ENCODE measurements around the gene STIM1. TPM values are rescaled to one million over a fixed set of nuclear protein-coding genes. Genes with fewer than 3 reads are reported as not detected.

STIM1 gene
- total and polyA plus RNA-seq, 7 donors = 5.3 to 44.8 (median 29.3) TPM

DNA sequence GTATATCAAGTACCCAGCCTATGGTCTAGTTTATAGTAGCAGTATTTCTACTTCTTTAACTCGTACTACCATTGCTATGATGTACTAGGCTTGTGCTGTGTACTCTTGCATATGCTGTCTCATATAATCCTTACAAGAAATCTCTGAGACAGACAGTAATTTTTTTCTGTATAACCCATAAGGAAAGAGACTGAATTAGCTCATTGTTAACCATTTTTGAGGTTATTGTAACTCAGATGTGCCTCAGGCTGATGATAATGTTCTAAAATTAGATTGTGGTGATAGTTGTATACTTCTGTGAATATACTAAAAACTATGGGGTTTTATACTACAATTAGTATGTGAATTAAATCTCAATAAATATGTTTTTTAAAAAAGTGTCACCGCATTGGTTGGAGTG, 127.0 kb downstream of the STIM1 start:
- peaks cover 0 to 41% (median 21%) of the 10 kb centered on the region in 4 donors for H3K4me1 ChIP-seq
- H3K36me3 ChIP-seq = no peaks in the 10 kb centered on the region
- no peak for DNase-seq
- TF ChIP-seq POLR2AphosphoS5 (IDR thresholded peaks at IDR 0.05) (no peak), POLR2A (IDR thresholded peaks at IDR 0.05) (no peak), EP300 (IDR thresholded peaks at IDR 0.05) (no peak)
- TF ChIP-seq, protein P1, sequence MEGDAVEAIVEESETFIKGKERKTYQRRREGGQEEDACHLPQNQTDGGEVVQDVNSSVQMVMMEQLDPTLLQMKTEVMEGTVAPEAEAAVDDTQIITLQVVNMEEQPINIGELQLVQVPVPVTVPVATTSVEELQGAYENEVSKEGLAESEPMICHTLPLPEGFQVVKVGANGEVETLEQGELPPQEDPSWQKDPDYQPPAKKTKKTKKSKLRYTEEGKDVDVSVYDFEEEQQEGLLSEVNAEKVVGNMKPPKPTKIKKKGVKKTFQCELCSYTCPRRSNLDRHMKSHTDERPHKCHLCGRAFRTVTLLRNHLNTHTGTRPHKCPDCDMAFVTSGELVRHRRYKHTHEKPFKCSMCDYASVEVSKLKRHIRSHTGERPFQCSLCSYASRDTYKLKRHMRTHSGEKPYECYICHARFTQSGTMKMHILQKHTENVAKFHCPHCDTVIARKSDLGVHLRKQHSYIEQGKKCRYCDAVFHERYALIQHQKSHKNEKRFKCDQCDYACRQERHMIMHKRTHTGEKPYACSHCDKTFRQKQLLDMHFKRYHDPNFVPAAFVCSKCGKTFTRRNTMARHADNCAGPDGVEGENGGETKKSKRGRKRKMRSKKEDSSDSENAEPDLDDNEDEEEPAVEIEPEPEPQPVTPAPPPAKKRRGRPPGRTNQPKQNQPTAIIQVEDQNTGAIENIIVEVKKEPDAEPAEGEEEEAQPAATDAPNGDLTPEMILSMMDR (IDR thresholded peaks at IDR 0.05) = no peak
- intact Hi-C loops (cut with DNase I) = no loop called here
- H3K4me3 ChIP-seq = no peak overlapping the region
- H3K9me3 ChIP-seq = no peaks in the 10 kb centered on the region
- 96% methylated on average over 2 of the region's 2 CpGs for WGBS, 2 donors
- no peak overlapping the region for H3K27ac ChIP-seq
- H3K27me3 ChIP-seq = no peaks in the 10 kb centered on the region

DNA sequence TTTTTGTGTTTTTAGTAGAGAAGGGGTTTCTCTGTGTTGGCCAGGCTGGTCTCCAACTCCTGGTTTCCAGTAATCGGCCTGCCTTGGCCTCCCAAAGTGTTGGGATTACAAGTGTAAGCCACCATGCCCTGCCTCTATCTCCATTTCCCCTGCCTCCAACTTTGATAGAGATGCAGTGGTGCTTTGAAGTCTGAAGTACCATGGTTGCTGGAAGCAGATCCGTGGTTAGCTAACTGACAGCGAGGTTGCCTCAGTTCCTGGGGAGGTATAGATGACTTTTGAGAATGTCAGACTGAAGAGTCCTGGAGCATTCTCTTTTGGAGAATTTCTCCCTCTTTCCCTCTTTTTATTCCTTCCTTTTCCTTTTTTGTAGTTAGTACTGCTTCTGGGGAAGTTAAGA, 127.6 kb downstream of the STIM1 start:
- H3K9me3 ChIP-seq = no peaks in the 10 kb centered on the region
- H3K4me3 ChIP-seq = no peak overlapping the region
- H3K36me3 ChIP-seq = no peaks in the 10 kb centered on the region
- intact Hi-C loops (cut with DNase I) = no loop called here
- peaks cover 0 to 48% (median 24%) of the 10 kb centered on the region in 4 donors for H3K4me1 ChIP-seq
- no peaks in the 10 kb centered on the region for H3K27me3 ChIP-seq
- TF ChIP-seq EP300 (IDR thresholded peaks at IDR 0.05) (no peak), POLR2AphosphoS5 (IDR thresholded peaks at IDR 0.05) (no peak), POLR2A (IDR thresholded peaks at IDR 0.05) (no peak)
- TF ChIP-seq, protein P1 (IDR thresholded peaks at IDR 0.05) = no peak
- no peak for DNase-seq
- no peak overlapping the region for H3K27ac ChIP-seq
- 77 to 96% methylated on average over 3 of the region's 3 CpGs for WGBS, 2 donors

DNA sequence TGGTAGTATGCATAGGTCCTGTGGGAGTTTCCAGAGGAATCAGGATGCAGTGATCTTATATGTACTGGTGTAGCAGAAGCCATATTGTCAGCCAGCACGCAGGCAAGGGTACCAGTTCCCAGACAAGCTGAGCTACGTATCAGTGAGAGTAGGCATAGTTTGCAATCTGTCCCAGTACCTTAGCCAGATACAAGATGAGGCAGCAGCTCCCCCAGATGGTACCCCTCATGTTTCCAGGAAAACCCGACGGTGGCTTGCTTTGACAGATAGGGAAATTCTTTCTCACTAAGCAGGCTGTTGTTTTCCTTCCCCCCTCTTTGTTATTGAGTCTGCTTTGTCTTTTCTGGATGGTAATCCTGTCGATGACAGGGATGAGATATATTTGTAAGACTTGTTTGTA, 129.4 kb downstream of the STIM1 start:
- Histone ChIP-seq H3K27me3 (no peaks in the 10 kb centered on the region), H3K4me1 (peaks cover 0 to 64% (median 31%) of the 10 kb centered on the region in 4 donors), H3K27ac (no peak overlapping the region), H3K4me3 (no peak overlapping the region), H3K9me3 (no peaks in the 10 kb centered on the region), H3K36me3 (no peaks in the 10 kb centered on the region)
- intact Hi-C loops (cut with DNase I) = no loop called here
- TF ChIP-seq POLR2A (IDR thresholded peaks at IDR 0.05) (no peak), POLR2AphosphoS5 (IDR thresholded peaks at IDR 0.05) (no peak), EP300 (IDR thresholded peaks at IDR 0.05) (no peak)
- TF ChIP-seq, protein P1 (IDR thresholded peaks at IDR 0.05) = no peak
- no peak for DNase-seq
- WGBS, 2 donors = 49 to 79% methylated on average over 5 of the region's 5 CpGs

DNA sequence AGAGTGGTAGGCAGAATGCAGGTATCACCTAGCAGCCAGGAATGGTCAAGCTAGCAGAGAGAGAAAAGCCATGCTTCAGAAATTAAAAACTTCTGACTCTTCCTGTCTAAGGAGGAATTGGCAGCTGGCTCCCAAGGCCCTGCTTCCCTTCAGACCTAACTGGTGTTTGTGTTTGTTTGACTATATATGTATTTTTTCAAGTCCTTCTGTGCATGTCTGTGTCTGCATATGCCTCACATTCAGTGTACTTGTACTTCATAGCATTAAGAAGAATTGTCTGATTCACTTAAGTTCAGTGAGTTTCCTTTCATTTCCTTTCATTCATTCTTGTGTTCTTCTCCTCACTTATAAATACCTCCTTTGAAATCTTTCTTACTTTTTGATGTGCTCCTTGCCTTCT, 130.2 kb downstream of the STIM1 start:
- Histone ChIP-seq H3K4me3 (no peak overlapping the region), H3K4me1 (peaks cover 0 to 64% (median 31%) of the 10 kb centered on the region in 4 donors), H3K27me3 (no peaks in the 10 kb centered on the region), H3K27ac (no peak overlapping the region), H3K9me3 (no peaks in the 10 kb centered on the region), H3K36me3 (no peaks in the 10 kb centered on the region)
- DNase-seq = no peak
- TF ChIP-seq, protein P1 (IDR thresholded peaks at IDR 0.05) = no peak
- no peak for TF ChIP-seq POLR2A (IDR thresholded peaks at IDR 0.05)
- TF ChIP-seq EP300 (IDR thresholded peaks at IDR 0.05) = no peak
- no peak for TF ChIP-seq POLR2AphosphoS5 (IDR thresholded peaks at IDR 0.05)
- intact Hi-C loops (cut with DNase I) = no loop called here

DNA sequence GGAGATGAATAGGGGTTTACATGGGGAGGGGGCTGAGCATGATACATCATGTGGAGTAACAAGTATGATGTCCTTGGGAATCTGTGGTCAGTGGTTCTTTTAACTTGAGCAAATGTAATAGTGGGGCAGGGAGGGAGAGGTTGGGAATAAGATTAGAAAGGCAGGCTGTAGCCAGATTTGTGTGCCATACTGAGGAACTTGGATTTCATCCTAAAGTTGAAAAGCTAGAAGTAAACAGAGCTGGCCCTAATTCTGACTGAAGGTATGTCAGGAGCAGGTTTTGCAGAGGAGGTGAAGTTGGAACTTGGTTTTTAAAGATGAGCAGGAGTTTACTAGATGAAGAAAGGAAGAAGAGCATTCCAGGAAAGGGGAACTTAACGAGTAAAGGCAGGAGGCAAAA, 130.8 kb downstream of the STIM1 start:
- 83 to 85% methylated on average over 1 of the region's 1 CpG for WGBS, 2 donors

More for the DNA sequence above, 130.8 kb downstream of the STIM1 start:
- Histone ChIP-seq H3K27me3 (no peaks in the 10 kb centered on the region), H3K27ac (no peak overlapping the region), H3K4me3 (no peak overlapping the region), H3K36me3 (no peaks in the 10 kb centered on the region), H3K9me3 (no peaks in the 10 kb centered on the region), H3K4me1 (peaks cover 0 to 68% (median 33%) of the 10 kb centered on the region in 4 donors)
- intact Hi-C loops (cut with DNase I) = no loop called here
- DNase-seq = no peak
- no peak for TF ChIP-seq POLR2A (IDR thresholded peaks at IDR 0.05)
- TF ChIP-seq, protein P1 (IDR thresholded peaks at IDR 0.05) = no peak
- no peak for TF ChIP-seq POLR2AphosphoS5 (IDR thresholded peaks at IDR 0.05)
- TF ChIP-seq EP300 (IDR thresholded peaks at IDR 0.05) = no peak

Data from sigmoid colon (tissue), 7 donors.